HEK293 (cell line): ENCODE measurements around the gene FBXW5.

ENCODE experiments used
- RBAK ChIP-seq: fragments of 450-650 bp; formaldehyde crosslinking; IDR thresholded peaks from 2 replicates; pipeline ENCODE4 v1.5.1; 2016; ENCODE audit warnings: missing biosample characterization, missing genetic modification characterization
- YY1 ChIP-seq: fragments of 450-650 bp; formaldehyde crosslinking; IDR thresholded peaks from 2 replicates; pipeline ENCODE4 v1.5.1; 2018; ENCODE audit warnings: missing biosample characterization, missing genetic modification characterization
- ZNF274 ChIP-seq, 2 experiments: fragments of 200-500 bp in 1 of 2; fragments of 450-650 bp in 1 of 2; sonication (Bioruptor generic) in 1 of 2; formaldehyde crosslinking in 1 of 2; IDR thresholded peaks; 2 replicates each; pipeline versions ENCODE4 v1.5.1 to v1.6.1; 2014 to 2016; ENCODE audit warnings: borderline replicate concordance in 1 of 2, inconsistent platforms in 1 of 2, low read length in 1 of 2, missing biosample characterization in 1 of 2, missing genetic modification characterization in 1 of 2
- ZNF558 ChIP-seq: fragments of 450-650 bp; formaldehyde crosslinking; IDR thresholded peaks from 2 replicates; pipeline ENCODE4 v1.5.1; 2016; ENCODE audit warnings: missing biosample characterization, missing genetic modification characterization
- TF ChIP-seq, protein P1 (sequence below): fragments of 450-650 bp; formaldehyde crosslinking; IDR thresholded peaks from 2 replicates; pipeline ENCODE4 v1.5.1; 2016; ENCODE audit warnings: missing biosample characterization, missing genetic modification characterization
- TF ChIP-seq, protein P2 (sequence below): fragments of 450-650 bp; formaldehyde crosslinking; IDR thresholded peaks from 2 replicates; pipeline ENCODE4 v1.5.1; 2016; ENCODE audit warnings: missing biosample characterization, missing genetic modification characterization
- TF ChIP-seq, protein P3 (sequence below): fragments of 450-650 bp; formaldehyde crosslinking; IDR thresholded peaks from 2 replicates; pipeline ENCODE4 v1.5.1; 2016; ENCODE audit warnings: missing biosample characterization, missing genetic modification characterization
- TF ChIP-seq, protein P4 (sequence below): fragments of 450-650 bp; formaldehyde crosslinking; conservative IDR thresholded peaks from 2 replicates; pipeline ENCODE4 v1.5.1; 2016; ENCODE audit warnings: low read depth, missing biosample characterization, missing genetic modification characterization
- TF ChIP-seq, protein P5 (sequence below): IDR thresholded peaks from 2 replicates; pipeline ENCODE4 v1.6.1; 2011; ENCODE audit warnings: mild to moderate bottlenecking, low read depth, low read length, borderline replicate concordance

DNA sequence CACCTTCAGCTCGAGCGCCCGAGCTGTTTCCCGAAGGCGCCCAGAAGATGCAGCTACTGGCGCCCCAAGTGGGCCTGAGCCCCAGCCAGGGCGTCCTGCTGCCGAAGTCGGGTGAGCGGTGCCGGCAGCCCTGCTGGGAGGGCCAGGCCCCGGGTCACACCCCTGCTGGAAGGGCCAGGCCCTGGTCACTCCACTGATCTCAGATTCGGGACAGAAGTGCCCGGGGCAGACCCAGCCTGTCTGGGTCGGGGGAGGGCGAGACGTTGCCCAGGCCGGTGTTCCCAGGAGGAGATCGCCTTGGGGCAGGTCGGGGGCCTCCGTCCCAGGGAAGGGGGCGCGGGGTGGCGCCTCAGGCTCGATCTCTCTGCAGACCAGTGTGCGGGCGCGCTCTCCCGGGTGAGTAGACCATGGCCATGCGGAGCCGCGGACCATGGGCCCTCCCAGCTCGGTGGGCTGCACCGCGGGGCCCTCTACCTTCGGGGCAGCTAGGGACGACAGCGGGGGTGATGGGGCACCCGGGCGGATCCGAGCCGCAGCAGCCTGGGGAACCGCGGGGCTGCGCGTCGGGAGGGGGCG is 40.6 kb upstream of the FBXW5 start:
- TF ChIP-seq, protein P1, sequence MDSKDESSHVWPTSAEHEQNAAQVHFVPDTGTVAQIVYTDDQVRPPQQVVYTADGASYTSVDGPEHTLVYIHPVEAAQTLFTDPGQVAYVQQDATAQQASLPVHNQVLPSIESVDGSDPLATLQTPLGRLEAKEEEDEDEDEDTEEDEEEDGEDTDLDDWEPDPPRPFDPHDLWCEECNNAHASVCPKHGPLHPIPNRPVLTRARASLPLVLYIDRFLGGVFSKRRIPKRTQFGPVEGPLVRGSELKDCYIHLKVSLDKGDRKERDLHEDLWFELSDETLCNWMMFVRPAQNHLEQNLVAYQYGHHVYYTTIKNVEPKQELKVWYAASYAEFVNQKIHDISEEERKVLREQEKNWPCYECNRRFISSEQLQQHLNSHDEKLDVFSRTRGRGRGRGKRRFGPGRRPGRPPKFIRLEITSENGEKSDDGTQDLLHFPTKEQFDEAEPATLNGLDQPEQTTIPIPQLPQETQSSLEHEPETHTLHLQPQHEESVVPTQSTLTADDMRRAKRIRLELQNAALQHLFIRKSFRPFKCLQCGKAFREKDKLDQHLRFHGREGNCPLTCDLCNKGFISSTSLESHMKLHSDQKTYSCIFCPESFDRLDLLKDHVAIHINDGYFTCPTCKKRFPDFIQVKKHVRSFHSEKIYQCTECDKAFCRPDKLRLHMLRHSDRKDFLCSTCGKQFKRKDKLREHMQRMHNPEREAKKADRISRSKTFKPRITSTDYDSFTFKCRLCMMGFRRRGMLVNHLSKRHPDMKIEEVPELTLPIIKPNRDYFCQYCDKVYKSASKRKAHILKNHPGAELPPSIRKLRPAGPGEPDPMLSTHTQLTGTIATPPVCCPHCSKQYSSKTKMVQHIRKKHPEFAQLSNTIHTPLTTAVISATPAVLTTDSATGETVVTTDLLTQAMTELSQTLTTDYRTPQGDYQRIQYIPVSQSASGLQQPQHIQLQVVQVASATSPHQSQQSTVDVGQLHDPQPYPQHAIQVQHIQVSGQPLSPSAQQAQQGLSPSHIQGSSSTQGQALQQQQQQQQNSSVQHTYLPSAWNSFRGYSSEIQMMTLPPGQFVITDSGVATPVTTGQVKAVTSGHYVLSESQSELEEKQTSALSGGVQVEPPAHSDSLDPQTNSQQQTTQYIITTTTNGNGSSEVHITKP, result no peak
- TF ChIP-seq, protein P2, sequence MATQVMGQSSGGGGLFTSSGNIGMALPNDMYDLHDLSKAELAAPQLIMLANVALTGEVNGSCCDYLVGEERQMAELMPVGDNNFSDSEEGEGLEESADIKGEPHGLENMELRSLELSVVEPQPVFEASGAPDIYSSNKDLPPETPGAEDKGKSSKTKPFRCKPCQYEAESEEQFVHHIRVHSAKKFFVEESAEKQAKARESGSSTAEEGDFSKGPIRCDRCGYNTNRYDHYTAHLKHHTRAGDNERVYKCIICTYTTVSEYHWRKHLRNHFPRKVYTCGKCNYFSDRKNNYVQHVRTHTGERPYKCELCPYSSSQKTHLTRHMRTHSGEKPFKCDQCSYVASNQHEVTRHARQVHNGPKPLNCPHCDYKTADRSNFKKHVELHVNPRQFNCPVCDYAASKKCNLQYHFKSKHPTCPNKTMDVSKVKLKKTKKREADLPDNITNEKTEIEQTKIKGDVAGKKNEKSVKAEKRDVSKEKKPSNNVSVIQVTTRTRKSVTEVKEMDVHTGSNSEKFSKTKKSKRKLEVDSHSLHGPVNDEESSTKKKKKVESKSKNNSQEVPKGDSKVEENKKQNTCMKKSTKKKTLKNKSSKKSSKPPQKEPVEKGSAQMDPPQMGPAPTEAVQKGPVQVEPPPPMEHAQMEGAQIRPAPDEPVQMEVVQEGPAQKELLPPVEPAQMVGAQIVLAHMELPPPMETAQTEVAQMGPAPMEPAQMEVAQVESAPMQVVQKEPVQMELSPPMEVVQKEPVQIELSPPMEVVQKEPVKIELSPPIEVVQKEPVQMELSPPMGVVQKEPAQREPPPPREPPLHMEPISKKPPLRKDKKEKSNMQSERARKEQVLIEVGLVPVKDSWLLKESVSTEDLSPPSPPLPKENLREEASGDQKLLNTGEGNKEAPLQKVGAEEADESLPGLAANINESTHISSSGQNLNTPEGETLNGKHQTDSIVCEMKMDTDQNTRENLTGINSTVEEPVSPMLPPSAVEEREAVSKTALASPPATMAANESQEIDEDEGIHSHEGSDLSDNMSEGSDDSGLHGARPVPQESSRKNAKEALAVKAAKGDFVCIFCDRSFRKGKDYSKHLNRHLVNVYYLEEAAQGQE (tag by site-specific recombination), result no peak
- TF ChIP-seq, protein P3, sequence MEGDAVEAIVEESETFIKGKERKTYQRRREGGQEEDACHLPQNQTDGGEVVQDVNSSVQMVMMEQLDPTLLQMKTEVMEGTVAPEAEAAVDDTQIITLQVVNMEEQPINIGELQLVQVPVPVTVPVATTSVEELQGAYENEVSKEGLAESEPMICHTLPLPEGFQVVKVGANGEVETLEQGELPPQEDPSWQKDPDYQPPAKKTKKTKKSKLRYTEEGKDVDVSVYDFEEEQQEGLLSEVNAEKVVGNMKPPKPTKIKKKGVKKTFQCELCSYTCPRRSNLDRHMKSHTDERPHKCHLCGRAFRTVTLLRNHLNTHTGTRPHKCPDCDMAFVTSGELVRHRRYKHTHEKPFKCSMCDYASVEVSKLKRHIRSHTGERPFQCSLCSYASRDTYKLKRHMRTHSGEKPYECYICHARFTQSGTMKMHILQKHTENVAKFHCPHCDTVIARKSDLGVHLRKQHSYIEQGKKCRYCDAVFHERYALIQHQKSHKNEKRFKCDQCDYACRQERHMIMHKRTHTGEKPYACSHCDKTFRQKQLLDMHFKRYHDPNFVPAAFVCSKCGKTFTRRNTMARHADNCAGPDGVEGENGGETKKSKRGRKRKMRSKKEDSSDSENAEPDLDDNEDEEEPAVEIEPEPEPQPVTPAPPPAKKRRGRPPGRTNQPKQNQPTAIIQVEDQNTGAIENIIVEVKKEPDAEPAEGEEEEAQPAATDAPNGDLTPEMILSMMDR (tag by site-specific recombination), result no peak
- TF ChIP-seq, protein P4, sequence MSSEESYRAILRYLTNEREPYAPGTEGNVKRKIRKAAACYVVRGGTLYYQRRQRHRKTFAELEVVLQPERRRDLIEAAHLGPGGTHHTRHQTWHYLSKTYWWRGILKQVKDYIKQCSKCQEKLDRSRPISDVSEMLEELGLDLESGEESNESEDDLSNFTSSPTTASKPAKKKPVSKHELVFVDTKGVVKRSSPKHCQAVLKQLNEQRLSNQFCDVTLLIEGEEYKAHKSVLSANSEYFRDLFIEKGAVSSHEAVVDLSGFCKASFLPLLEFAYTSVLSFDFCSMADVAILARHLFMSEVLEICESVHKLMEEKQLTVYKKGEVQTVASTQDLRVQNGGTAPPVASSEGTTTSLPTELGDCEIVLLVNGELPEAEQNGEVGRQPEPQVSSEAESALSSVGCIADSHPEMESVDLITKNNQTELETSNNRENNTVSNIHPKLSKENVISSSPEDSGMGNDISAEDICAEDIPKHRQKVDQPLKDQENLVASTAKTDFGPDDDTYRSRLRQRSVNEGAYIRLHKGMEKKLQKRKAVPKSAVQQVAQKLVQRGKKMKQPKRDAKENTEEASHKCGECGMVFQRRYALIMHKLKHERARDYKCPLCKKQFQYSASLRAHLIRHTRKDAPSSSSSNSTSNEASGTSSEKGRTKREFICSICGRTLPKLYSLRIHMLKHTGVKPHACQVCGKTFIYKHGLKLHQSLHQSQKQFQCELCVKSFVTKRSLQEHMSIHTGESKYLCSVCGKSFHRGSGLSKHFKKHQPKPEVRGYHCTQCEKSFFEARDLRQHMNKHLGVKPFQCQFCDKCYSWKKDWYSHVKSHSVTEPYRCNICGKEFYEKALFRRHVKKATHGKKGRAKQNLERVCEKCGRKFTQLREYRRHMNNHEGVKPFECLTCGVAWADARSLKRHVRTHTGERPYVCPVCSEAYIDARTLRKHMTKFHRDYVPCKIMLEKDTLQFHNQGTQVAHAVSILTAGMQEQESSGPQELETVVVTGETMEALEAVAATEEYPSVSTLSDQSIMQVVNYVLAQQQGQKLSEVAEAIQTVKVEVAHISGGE (tag by site-specific recombination), result no peak
- TF ChIP-seq ZNF274 (IDR thresholded peaks at IDR 0.05; ENCODE audit: low read length) (no peak), ZNF274 (tag by site-specific recombination; IDR thresholded peaks at IDR 0.05; ENCODE audit: borderline replicate concordance) (no peak), YY1 (no peak), RBAK (no peak), ZNF558 (tag by site-specific recombination) (no peak)
- TF ChIP-seq, protein P5, sequence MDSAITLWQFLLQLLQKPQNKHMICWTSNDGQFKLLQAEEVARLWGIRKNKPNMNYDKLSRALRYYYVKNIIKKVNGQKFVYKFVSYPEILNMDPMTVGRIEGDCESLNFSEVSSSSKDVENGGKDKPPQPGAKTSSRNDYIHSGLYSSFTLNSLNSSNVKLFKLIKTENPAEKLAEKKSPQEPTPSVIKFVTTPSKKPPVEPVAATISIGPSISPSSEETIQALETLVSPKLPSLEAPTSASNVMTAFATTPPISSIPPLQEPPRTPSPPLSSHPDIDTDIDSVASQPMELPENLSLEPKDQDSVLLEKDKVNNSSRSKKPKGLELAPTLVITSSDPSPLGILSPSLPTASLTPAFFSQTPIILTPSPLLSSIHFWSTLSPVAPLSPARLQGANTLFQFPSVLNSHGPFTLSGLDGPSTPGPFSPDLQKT, result no peak
